HuH-7.5 (cell line): Measurements from ENCODE around the gene GRAP2.
"Not testable (repeated sequence)": the region's sequence is repeated elsewhere in the genome, so short reads cannot be mapped to it uniquely, and the experiment has no call there.

Experiments used
- DNase-seq: peaks from one replicate; pipeline ENCODE4 v3.0.0; 2011; ENCODE audit warnings: low spot score

The GRAP2 gene

GRCh38 chr22:39967103-39967829 lies 66.4 kb downstream of the GRAP2 start:
- DNase-seq: no peak

- DNase-seq: no peak
Measured at GRCh38 chr22:39967996-39968972, 67.4 kb downstream of the GRAP2 start.

- no peak for DNase-seq
Measured at GRCh38 chr22:39970742-39971141, 69.9 kb downstream of the GRAP2 start.

GRCh38 chr22:39972641-39973040 lies 71.8 kb downstream of the GRAP2 start:
- DNase-seq: no peak

GRCh38 chr22:39973656-39974055 lies 72.8 kb downstream of the GRAP2 start:
- DNase-seq: no peak

GRCh38 chr22:39974065-39974464 lies 73.2 kb downstream of the GRAP2 start:
- DNase-seq: no peak

- DNase-seq: no peak
Measured at GRCh38 chr22:39979048-39979447, 78.2 kb downstream of the GRAP2 start.

GRCh38 chr22:39979458-39979857 lies 78.6 kb downstream of the GRAP2 start:
- DNase-seq: no peak

- no peak for DNase-seq
Measured at GRCh38 chr22:39980596-39980995, 79.7 kb downstream of the GRAP2 start.

- no peak for DNase-seq
Measured at GRCh38 chr22:39983346-39983745, 82.5 kb downstream of the GRAP2 start.

- no peak for DNase-seq
Measured at GRCh38 chr22:39984006-39984405, 83.1 kb downstream of the GRAP2 start.

- DNase-seq: no peak
Measured at GRCh38 chr22:39984746-39985145, 83.9 kb downstream of the GRAP2 start.

- no peak for DNase-seq
Measured at GRCh38 chr22:39985383-39986035, 84.6 kb downstream of the GRAP2 start.

GRCh38 chr22:39988386-39989114 lies 87.7 kb downstream of the GRAP2 start:
- DNase-seq: no peak

- no peak for DNase-seq
Measured at GRCh38 chr22:39989633-39990032, 88.7 kb downstream of the GRAP2 start.

GRCh38 chr22:39990686-39991085 lies 89.8 kb downstream of the GRAP2 start:
- no peak for DNase-seq

GRCh38 chr22:39991159-39991860 lies 90.4 kb downstream of the GRAP2 start:
- DNase-seq: no peak

- DNase-seq: no peak
Measured at GRCh38 chr22:39992088-39992826, 91.4 kb downstream of the GRAP2 start.

- not testable (repeated sequence) for DNase-seq
Measured at GRCh38 chr22:39992894-39993293, 92.0 kb downstream of the GRAP2 start.

- no peak for DNase-seq
Measured at GRCh38 chr22:39994041-39994565, 93.2 kb downstream of the GRAP2 start.
